ENCODE measurements around the gene PCDH1. TPM values are rescaled to one million over a fixed set of nuclear protein-coding genes. Genes with fewer than 3 reads are reported as not detected.

Gene PCDH1
- total and polyA plus RNA-seq, 2 of the 13 experiments (the other 11 are each of a cell fraction or from before 2014, with no cell fraction given): 0.11 to 0.83 TPM

DNA sequence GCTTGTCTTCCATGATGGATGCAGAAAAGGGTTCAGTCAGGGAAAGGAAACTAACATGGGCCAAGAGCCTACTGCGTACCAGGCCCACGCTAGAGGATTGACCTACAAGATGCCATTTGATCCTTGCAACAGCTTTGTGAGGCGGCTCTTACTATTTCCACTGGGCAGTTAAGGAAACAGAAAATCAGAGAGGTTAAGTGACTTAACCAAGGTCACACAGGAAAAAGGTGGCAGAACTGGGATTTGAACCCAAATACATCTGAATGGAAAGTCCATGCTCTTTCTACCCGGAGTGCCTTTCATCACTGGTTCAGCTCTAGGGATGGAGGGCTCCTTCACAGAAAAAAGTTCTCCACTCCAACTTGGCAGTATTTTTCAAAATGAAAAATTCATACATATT is 50.0 kb downstream of the PCDH1 start (continued):
- TF ChIP-seq ZNF318 (CRISPR knock-in tag; IDR thresholded peaks at IDR 0.05) (no peak), ZFP41 (CRISPR knock-in tag; IDR thresholded peaks at IDR 0.05; ENCODE audit: borderline replicate concordance) (no peak), ZZZ3 (CRISPR knock-in tag; IDR thresholded peaks at IDR 0.05; ENCODE audit: borderline replicate concordance) (no peak), NFE2L1 (CRISPR knock-in tag; IDR thresholded peaks at IDR 0.05; ENCODE audit: borderline replicate concordance) (no peak)
- TF ChIP-seq, protein P1, sequence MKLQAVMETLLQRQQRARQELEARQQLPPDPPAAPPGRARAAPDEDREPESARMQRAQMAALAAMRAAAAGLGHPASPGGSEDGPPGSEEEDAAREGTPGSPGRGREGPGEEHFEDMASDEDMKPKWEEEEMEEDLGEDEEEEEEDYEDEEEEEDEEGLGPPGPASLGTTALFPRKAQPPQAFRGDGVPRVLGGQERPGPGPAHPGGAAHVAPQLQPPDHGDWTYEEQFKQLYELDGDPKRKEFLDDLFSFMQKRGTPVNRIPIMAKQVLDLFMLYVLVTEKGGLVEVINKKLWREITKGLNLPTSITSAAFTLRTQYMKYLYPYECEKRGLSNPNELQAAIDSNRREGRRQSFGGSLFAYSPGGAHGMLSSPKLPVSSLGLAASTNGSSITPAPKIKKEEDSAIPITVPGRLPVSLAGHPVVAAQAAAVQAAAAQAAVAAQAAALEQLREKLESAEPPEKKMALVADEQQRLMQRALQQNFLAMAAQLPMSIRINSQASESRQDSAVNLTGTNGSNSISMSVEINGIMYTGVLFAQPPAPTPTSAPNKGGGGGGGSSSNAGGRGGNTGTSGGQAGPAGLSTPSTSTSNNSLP (IDR thresholded peaks at IDR 0.05; ENCODE audit: low read depth, low read length): no peak
